ENCODE data around the gene SLC39A10.

The SLC39A10 gene

GRCh38 chr2:195711478-195711877, 54.5 kb downstream of the SLC39A10 start:
- Histone ChIP-seq H3K36me3 (ENCODE audit: insufficient read depth, low read length) (peaks cover 10% of the 10 kb centered on the region; the same call in 1 of the 2 replicates), H3K9me3 (ENCODE audit: low read depth, low read length) (no peaks in the 10 kb centered on the region), H3K27ac (no peak overlapping the region), H3K9ac (ENCODE audit: insufficient read length) (no peak overlapping the region), H3K4me3 (no peak overlapping the region)
- TF ChIP-seq EZH2 (IDR thresholded peaks at IDR 0.05) (no peak), FOXP2 (optimal IDR thresholded peaks at IDR 0.05; ENCODE audit: control extremely low read depth, extremely low read length, insufficient read depth) (no peak), POLR2AphosphoS5 (IDR thresholded peaks at IDR 0.05; ENCODE audit: borderline replicate concordance, low read depth, low read length) (no peak)
- DNase-seq (ENCODE audit: low read depth, low spot score) = no peak

GRCh38 chr2:195716466-195716865, 59.4 kb downstream of the SLC39A10 start:
- no peak overlapping the region for H3K4me3 ChIP-seq
- H3K9me3 ChIP-seq (ENCODE audit: low read depth, low read length) = no peaks in the 10 kb centered on the region
- no peak for DNase-seq (ENCODE audit: low read depth, low spot score)
- no peak for TF ChIP-seq POLR2AphosphoS5 (IDR thresholded peaks at IDR 0.05; ENCODE audit: borderline replicate concordance, low read depth, low read length)
- TF ChIP-seq FOXP2 (optimal IDR thresholded peaks at IDR 0.05; ENCODE audit: control extremely low read depth, extremely low read length, insufficient read depth) = no peak
- TF ChIP-seq EZH2 (IDR thresholded peaks at IDR 0.05) = no peak
- no peak overlapping the region for H3K27ac ChIP-seq
- H3K36me3 ChIP-seq (ENCODE audit: insufficient read depth, low read length) = peaks cover 15% of the 10 kb centered on the region
- no peak overlapping the region for H3K9ac ChIP-seq (ENCODE audit: insufficient read length)

GRCh38 chr2:195721042-195721441, 64.0 kb downstream of the SLC39A10 start:
- Histone ChIP-seq H3K27ac (no peak overlapping the region), H3K36me3 (ENCODE audit: insufficient read depth, low read length) (peaks cover 6% of the 10 kb centered on the region), H3K9me3 (ENCODE audit: low read depth, low read length) (no peaks in the 10 kb centered on the region), H3K4me3 (no peak overlapping the region), H3K9ac (ENCODE audit: insufficient read length) (no peak overlapping the region)
- TF ChIP-seq EZH2 (IDR thresholded peaks at IDR 0.05) (no peak), POLR2AphosphoS5 (IDR thresholded peaks at IDR 0.05; ENCODE audit: borderline replicate concordance, low read depth, low read length) (no peak), FOXP2 (optimal IDR thresholded peaks at IDR 0.05; ENCODE audit: control extremely low read depth, extremely low read length, insufficient read depth) (no peak)
- no peak for DNase-seq (ENCODE audit: low read depth, low spot score)

DNA sequence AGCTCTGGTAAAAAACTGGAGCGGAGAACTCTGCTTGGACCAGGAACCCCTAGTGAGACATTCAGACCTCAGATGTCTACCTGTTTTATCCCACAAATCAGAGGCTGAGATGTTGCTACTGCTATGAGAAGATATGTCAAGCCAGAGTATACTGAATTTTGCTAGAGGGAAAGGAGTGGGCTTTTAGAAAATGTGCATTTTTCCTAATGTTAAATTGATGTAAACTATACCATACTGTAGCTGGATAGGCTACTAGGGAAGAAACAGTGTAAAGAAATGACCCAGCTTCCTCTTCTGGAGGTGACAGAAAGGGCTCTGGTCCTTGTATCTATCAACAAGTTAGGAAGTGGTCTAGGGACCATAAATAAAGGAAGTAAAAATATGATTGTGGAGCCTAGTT, 65.0 kb downstream of the SLC39A10 start:
- Histone ChIP-seq H3K4me3 (no peak overlapping the region), H3K9ac (ENCODE audit: insufficient read length) (no peak overlapping the region), H3K27ac (no peak overlapping the region), H3K36me3 (ENCODE audit: insufficient read depth, low read length) (no peaks in the 10 kb centered on the region; the same call in 1 of the 2 replicates), H3K9me3 (ENCODE audit: low read depth, low read length) (no peaks in the 10 kb centered on the region)
- no peak for DNase-seq (ENCODE audit: low read depth, low spot score)
- TF ChIP-seq FOXP2 (optimal IDR thresholded peaks at IDR 0.05; ENCODE audit: control extremely low read depth, extremely low read length, insufficient read depth) = no peak
- TF ChIP-seq POLR2AphosphoS5 (IDR thresholded peaks at IDR 0.05; ENCODE audit: borderline replicate concordance, low read depth, low read length) = no peak
- TF ChIP-seq EZH2 (IDR thresholded peaks at IDR 0.05) = no peak

DNA sequence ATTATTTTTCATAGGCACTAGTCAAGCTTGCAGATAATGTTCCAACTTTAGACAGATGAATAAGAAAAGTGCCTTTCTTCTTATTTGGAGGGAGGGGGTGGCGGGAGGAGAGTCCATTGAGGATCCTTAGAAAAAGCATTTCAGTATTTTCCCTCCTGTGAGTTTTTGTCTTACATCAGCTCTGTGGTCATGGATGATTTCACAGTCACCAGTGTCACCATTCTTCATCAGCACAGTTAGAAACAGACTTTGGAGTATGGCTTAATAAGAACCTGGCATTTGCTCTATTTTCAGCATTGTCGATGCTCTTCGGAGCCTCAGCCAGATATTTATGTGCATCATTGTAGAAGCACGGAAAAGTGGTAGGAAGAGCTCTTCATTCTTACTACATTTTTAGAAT, 70.1 kb downstream of the SLC39A10 start:
- Histone ChIP-seq H3K36me3 (ENCODE audit: insufficient read depth, low read length) (no peaks in the 10 kb centered on the region; the same call in 1 of the 2 replicates), H3K9me3 (ENCODE audit: low read depth, low read length) (no peaks in the 10 kb centered on the region), H3K9ac (ENCODE audit: insufficient read length) (no peak overlapping the region), H3K4me3 (no peak overlapping the region), H3K27ac (no peak overlapping the region)
- no peak for DNase-seq (ENCODE audit: low read depth, low spot score)
- no peak for TF ChIP-seq EZH2 (IDR thresholded peaks at IDR 0.05)
- no peak for TF ChIP-seq FOXP2 (optimal IDR thresholded peaks at IDR 0.05; ENCODE audit: control extremely low read depth, extremely low read length, insufficient read depth)
- TF ChIP-seq POLR2AphosphoS5 (IDR thresholded peaks at IDR 0.05; ENCODE audit: borderline replicate concordance, low read depth, low read length) = no peak

DNA sequence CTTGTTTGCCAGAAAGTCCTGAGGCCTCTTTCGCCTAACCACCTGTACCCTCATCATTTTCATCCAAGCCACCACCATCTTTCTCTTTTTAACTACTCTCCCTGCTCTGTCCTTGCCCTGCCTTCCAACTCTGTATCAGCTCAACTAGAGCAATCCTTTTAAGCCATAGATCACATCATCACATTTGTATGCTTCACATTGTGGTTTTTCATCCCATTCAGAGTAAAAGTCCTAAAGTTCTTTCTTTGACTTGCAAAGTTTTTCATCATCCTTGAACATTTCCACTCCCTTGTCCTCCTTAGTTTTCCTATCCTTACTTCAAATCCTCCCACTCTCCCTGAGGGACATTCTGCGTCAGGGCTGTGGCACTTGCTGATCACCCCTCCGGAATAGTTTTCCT, 73.9 kb downstream of the SLC39A10 start:
- no peak for DNase-seq (ENCODE audit: low read depth, low spot score)
- no peak for TF ChIP-seq FOXP2 (optimal IDR thresholded peaks at IDR 0.05; ENCODE audit: control extremely low read depth, extremely low read length, insufficient read depth)
- no peak for TF ChIP-seq EZH2 (IDR thresholded peaks at IDR 0.05)
- no peak for TF ChIP-seq POLR2AphosphoS5 (IDR thresholded peaks at IDR 0.05; ENCODE audit: borderline replicate concordance, low read depth, low read length)
- Histone ChIP-seq H3K4me3 (no peak overlapping the region), H3K9me3 (ENCODE audit: low read depth, low read length) (no peaks in the 10 kb centered on the region), H3K36me3 (ENCODE audit: insufficient read depth, low read length) (no peaks in the 10 kb centered on the region; the same call in 1 of the 2 replicates), H3K9ac (ENCODE audit: insufficient read length) (no peak overlapping the region), H3K27ac (no peak overlapping the region)

DNA sequence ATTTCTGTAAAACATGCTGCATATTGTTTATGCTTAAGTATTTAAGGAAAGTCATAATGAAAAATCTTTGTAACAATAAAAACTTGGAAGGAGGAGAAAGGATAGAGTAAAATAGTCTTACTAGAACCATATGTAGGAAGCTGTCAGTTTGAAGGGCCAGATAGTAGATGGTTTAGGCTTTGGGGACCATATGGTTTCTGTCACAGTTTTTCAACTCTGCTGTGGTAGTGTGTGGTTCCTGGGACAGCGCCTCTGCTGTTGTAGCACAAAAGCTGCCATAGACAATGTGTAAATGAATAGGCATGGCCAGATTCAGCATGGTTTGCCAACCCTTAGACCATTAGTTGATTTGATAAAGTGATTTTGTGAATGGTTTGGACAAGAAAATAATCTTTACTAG, 75.5 kb downstream of the SLC39A10 start:
- Histone ChIP-seq H3K9ac (ENCODE audit: insufficient read length) (no peak overlapping the region), H3K36me3 (ENCODE audit: insufficient read depth, low read length) (no peaks in the 10 kb centered on the region; the same call in 1 of the 2 replicates), H3K9me3 (ENCODE audit: low read depth, low read length) (no peaks in the 10 kb centered on the region), H3K4me3 (no peak overlapping the region), H3K27ac (no peak overlapping the region)
- DNase-seq (ENCODE audit: low read depth, low spot score) = no peak
- TF ChIP-seq EZH2 (IDR thresholded peaks at IDR 0.05) (no peak), POLR2AphosphoS5 (IDR thresholded peaks at IDR 0.05; ENCODE audit: borderline replicate concordance, low read depth, low read length) (no peak), FOXP2 (optimal IDR thresholded peaks at IDR 0.05; ENCODE audit: control extremely low read depth, extremely low read length, insufficient read depth) (no peak)

- H3K36me3 ChIP-seq (ENCODE audit: insufficient read depth, low read length) = no peaks in the 10 kb centered on the region; the same call in 1 of the 2 replicates
These were observed 76.8 kb downstream of the SLC39A10 start for GRCh38 chr2:195733831-195734230.

DNA sequence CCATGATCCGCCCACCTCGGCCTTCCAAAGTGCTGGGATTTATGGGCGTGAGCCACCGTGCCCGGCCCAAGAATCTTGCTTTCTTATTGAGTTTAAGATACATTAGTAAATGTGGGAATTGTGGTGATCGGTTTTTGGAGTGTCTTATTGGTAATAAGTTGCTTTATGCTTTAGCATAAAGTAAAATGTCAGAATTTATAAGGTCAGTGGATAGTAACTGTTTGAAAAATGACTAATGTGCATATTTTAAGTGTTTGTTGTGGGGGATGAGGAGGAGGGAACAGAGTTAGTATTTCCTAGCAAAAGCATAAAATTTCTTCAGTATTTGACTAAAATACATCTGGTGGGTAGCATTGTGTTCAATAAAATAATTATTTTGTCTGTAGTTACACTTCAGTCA, 77.4 kb downstream of the SLC39A10 start:
- Histone ChIP-seq H3K4me3 (no peak overlapping the region), H3K9me3 (ENCODE audit: low read depth, low read length) (no peaks in the 10 kb centered on the region), H3K9ac (ENCODE audit: insufficient read length) (no peak overlapping the region), H3K36me3 (ENCODE audit: insufficient read depth, low read length) (no peaks in the 10 kb centered on the region; the same call in 1 of the 2 replicates), H3K27ac (no peak overlapping the region)
- TF ChIP-seq FOXP2 (optimal IDR thresholded peaks at IDR 0.05; ENCODE audit: control extremely low read depth, extremely low read length, insufficient read depth) = no peak
- no peak for TF ChIP-seq EZH2 (IDR thresholded peaks at IDR 0.05)
- TF ChIP-seq POLR2AphosphoS5 (IDR thresholded peaks at IDR 0.05; ENCODE audit: borderline replicate concordance, low read depth, low read length) = no peak
- no peak for DNase-seq (ENCODE audit: low read depth, low spot score)

More at GRCh38 chr2:195733831-195734230, 76.8 kb downstream of the SLC39A10 start:
- no peak overlapping the region for H3K4me3 ChIP-seq
- no peak for DNase-seq (ENCODE audit: low read depth, low spot score)
- H3K9ac ChIP-seq (ENCODE audit: insufficient read length) = no peak overlapping the region
- H3K9me3 ChIP-seq (ENCODE audit: low read depth, low read length) = no peaks in the 10 kb centered on the region
- TF ChIP-seq FOXP2 (optimal IDR thresholded peaks at IDR 0.05; ENCODE audit: control extremely low read depth, extremely low read length, insufficient read depth) (no peak), EZH2 (IDR thresholded peaks at IDR 0.05) (no peak), POLR2AphosphoS5 (IDR thresholded peaks at IDR 0.05; ENCODE audit: borderline replicate concordance, low read depth, low read length) (no peak)
- H3K27ac ChIP-seq = no peak overlapping the region

Measured in SK-N-MC (cell line).